Fibroblast of lung (primary cell): ENCODE data around the gene KCTD16. TPM values are rescaled to one million over a fixed set of nuclear protein-coding genes. Genes with fewer than 3 reads are reported as not detected.

Source experiments
- DNase-seq, 2 donors: peaks; one replicate each; pipeline versions ENCODE4 v3.0.0 to v3.0.0-alpha.2; 2010; ENCODE audit warnings: low read depth in 2 of 2
- H2AFZ ChIP-seq: 2 replicates; pipeline ENCODE4 v1.5.1; 2012; ENCODE audit warnings: low read length, control low read depth, inconsistent platforms
- H3K27ac ChIP-seq: 2 replicates; pipeline ENCODE4 v1.5.1; 2011; ENCODE audit warnings: low read length, control low read depth; ENCODE audit not compliant: insufficient read depth
- H3K27me3 ChIP-seq: 2 replicates; pipeline ENCODE4 v1.5.1; 2011; ENCODE audit warnings: mild to moderate bottlenecking, low read length; ENCODE audit not compliant: control insufficient read depth, insufficient read depth
- H3K36me3 ChIP-seq: 2 replicates; pipeline ENCODE4 v1.5.1; 2011; ENCODE audit warnings: low read length; ENCODE audit not compliant: control insufficient read depth, insufficient read depth
- H3K4me1 ChIP-seq: 2 replicates; pipeline ENCODE4 v1.5.1; 2011; ENCODE audit warnings: low read length; ENCODE audit not compliant: control insufficient read depth, insufficient read depth; ENCODE audit errors: extremely low read depth
- H3K4me2 ChIP-seq: 2 replicates; pipeline ENCODE4 v1.5.1; 2011; ENCODE audit warnings: low read length, control low read depth; ENCODE audit not compliant: insufficient read depth; ENCODE audit errors: extremely low read depth
- H3K4me3 ChIP-seq, 4 experiments: fragments of 200-600 bp in 1 of 4; sonication (generic) in 1 of 4; replicated peaks in 1 of 4; 2 replicates each; pipeline ENCODE4 v1.5.1; 2011 to 2016; ENCODE audit warnings: low read length in 4 of 4, low read depth in 3 of 4, mild to moderate bottlenecking in 3 of 4, control low read depth in 2 of 4, inconsistent platforms in 1 of 4, mixed read lengths in 1 of 4; ENCODE audit not compliant: insufficient read depth in 1 of 4; ENCODE audit errors: control extremely low read depth in 1 of 4
- H3K79me2 ChIP-seq: 2 replicates; pipeline ENCODE4 v1.5.1; 2012; ENCODE audit warnings: mild to moderate bottlenecking, low read length, inconsistent platforms; ENCODE audit not compliant: control insufficient read depth, insufficient read depth
- H3K9ac ChIP-seq: 2 replicates; pipeline ENCODE4 v1.5.1; 2011; ENCODE audit warnings: mild to moderate bottlenecking, low read length, control low read depth; ENCODE audit not compliant: insufficient read depth
- H3K9me3 ChIP-seq: 2 replicates; pipeline ENCODE4 v1.5.1; 2012; ENCODE audit warnings: low read depth, low read length; ENCODE audit not compliant: control insufficient read depth, insufficient read depth
- H4K20me1 ChIP-seq: 2 replicates; pipeline ENCODE4 v1.5.1; 2011; ENCODE audit warnings: low read length; ENCODE audit not compliant: control insufficient read depth, insufficient read depth; ENCODE audit errors: extremely low read depth
- CTCF ChIP-seq, 2 donors: IDR thresholded peaks in 1 of 2; conservative IDR thresholded peaks in 1 of 2; 1 replicate in 1 of 2; 2 replicates in 1 of 2; pipeline ENCODE4 v1.5.1; 2011 to 2012; ENCODE audit warnings: low read length in 2 of 2, control low read depth in 1 of 2, inconsistent platforms in 1 of 2, low read depth in 1 of 2, mild to moderate bottlenecking in 1 of 2
- EZH2 ChIP-seq: IDR thresholded peaks from 2 replicates; pipeline ENCODE4 v1.5.1; 2012; ENCODE audit warnings: low read length, control low read depth, mild to moderate bottlenecking; ENCODE audit errors: missing control alignments
- polyA plus RNA-seq, 2 donors: library from polyadenylated mRNA; depleted of rRNA in 1 of 2; stranded (reverse) in 1 of 2; unstranded in 1 of 2; fragments of >200 nt; gene quantifications; 2 replicates each; pipeline ENCODE4 v1.2.1, GENCODE V29; 2011 to 2012; ENCODE audit warnings: missing spikeins in 1 of 2
- total RNA-seq: library from RNA; depleted of rRNA; stranded (reverse); fragments of >200 nt; gene quantifications from 2 replicates; pipeline ENCODE4 v1.2.1, GENCODE V29; 2014

The KCTD16 gene
- total and polyA plus RNA-seq, 2 donors (not counting 1 experiment from before 2014, with no cell fraction given): 0.32 to 1.2 TPM

GRCh38 chr5:144403058-144403457 lies 232.4 kb downstream of the KCTD16 start:
- TF ChIP-seq EZH2 (no peak), CTCF (conservative IDR thresholded peaks at IDR 0.05 in 1 of 2, IDR thresholded peaks at IDR 0.05 in 1 of 2; ENCODE audit: low read depth in 1 of 2, low read length in 2 of 2) (no peak)
- no peaks in the 10 kb centered on the region for H4K20me1 ChIP-seq

GRCh38 chr5:144403817-144404420 lies 233.2 kb downstream of the KCTD16 start:
- H2AFZ ChIP-seq: no peak overlapping the region

More at GRCh38 chr5:144403058-144403457, 232.4 kb downstream of the KCTD16 start:
- Histone ChIP-seq H3K4me1 (no peaks in the 10 kb centered on the region), H3K27me3 (no peaks in the 10 kb centered on the region), H3K36me3 (no peaks in the 10 kb centered on the region), H2AFZ (no peak overlapping the region), H3K9me3 (no peaks in the 10 kb centered on the region), H3K9ac (no peak overlapping the region), H3K27ac (no peak overlapping the region), H3K4me2 (no peak overlapping the region), H3K79me2 (no peaks in the 10 kb centered on the region), H3K4me3 (no peak overlapping the region)
- no peak for DNase-seq

GRCh38 chr5:144404672-144405071 lies 234.0 kb downstream of the KCTD16 start:
- Histone ChIP-seq H3K4me3 (no peak overlapping the region), H3K4me2 (no peak overlapping the region), H3K4me1 (no peaks in the 10 kb centered on the region), H4K20me1 (no peaks in the 10 kb centered on the region), H3K9me3 (no peaks in the 10 kb centered on the region), H3K36me3 (no peaks in the 10 kb centered on the region), H2AFZ (no peak overlapping the region), H3K27ac (no peak overlapping the region), H3K9ac (no peak overlapping the region), H3K27me3 (no peaks in the 10 kb centered on the region), H3K79me2 (no peaks in the 10 kb centered on the region)
- DNase-seq: no peak
- TF ChIP-seq EZH2 (no peak), CTCF (conservative IDR thresholded peaks at IDR 0.05 in 1 of 2, IDR thresholded peaks at IDR 0.05 in 1 of 2; ENCODE audit: low read depth in 1 of 2, low read length in 2 of 2) (no peak)

More at GRCh38 chr5:144403817-144404420, 233.2 kb downstream of the KCTD16 start:
- Histone ChIP-seq H3K36me3 (no peaks in the 10 kb centered on the region), H3K79me2 (no peaks in the 10 kb centered on the region), H3K4me3 (no peak overlapping the region), H3K9ac (no peak overlapping the region), H3K9me3 (no peaks in the 10 kb centered on the region), H3K27ac (no peak overlapping the region), H4K20me1 (no peaks in the 10 kb centered on the region), H3K4me1 (no peaks in the 10 kb centered on the region), H3K4me2 (no peak overlapping the region), H3K27me3 (no peaks in the 10 kb centered on the region)
- TF ChIP-seq CTCF (conservative IDR thresholded peaks at IDR 0.05 in 1 of 2, IDR thresholded peaks at IDR 0.05 in 1 of 2; ENCODE audit: low read depth in 1 of 2, low read length in 2 of 2) (no peak), EZH2 (no peak)
- no peak for DNase-seq
